ENCODE data around the gene ACBD5.

Gene ACBD5

GRCh38 chr10:27203806-27204205 is 36.8 kb downstream of the ACBD5 start:
- no peaks in the 10 kb centered on the region for H3K27me3 ChIP-seq (replicated peaks; ENCODE audit: control insufficient read depth, insufficient read depth, low read length)
- no peak overlapping the region for H3K4me3 ChIP-seq (replicated peaks; ENCODE audit: low read depth, low read length)
- TF ChIP-seq CTCF (IDR thresholded peaks at IDR 0.05; ENCODE audit: insufficient read depth, low read length, poor library complexity, severe bottlenecking): no peak
- DNase-seq (ENCODE audit: extremely low read depth, insufficient read length): no peak
- peaks cover 1% of the 10 kb centered on the region for H3K36me3 ChIP-seq (ENCODE audit: control insufficient read depth, insufficient read depth, low read length)

- no peaks in the 10 kb centered on the region for H3K27me3 ChIP-seq (replicated peaks; ENCODE audit: control insufficient read depth, insufficient read depth, low read length)
- no peak for DNase-seq (ENCODE audit: extremely low read depth, insufficient read length)
- peaks cover 3% of the 10 kb centered on the region for H3K36me3 ChIP-seq (ENCODE audit: control insufficient read depth, insufficient read depth, low read length)
- TF ChIP-seq CTCF (IDR thresholded peaks at IDR 0.05; ENCODE audit: insufficient read depth, low read length, poor library complexity, severe bottlenecking): no peak
- H3K4me3 ChIP-seq (replicated peaks; ENCODE audit: low read depth, low read length): no peak overlapping the region
Measured at GRCh38 chr10:27197980-27198620, 42.5 kb downstream of the ACBD5 start.

GRCh38 chr10:27192284-27192683 is 48.3 kb downstream of the ACBD5 start:
- DNase-seq (ENCODE audit: extremely low read depth, insufficient read length): no peak
- no peaks in the 10 kb centered on the region; the same call in 1 of the 2 replicates for H3K36me3 ChIP-seq (ENCODE audit: control insufficient read depth, insufficient read depth, low read length)
- no peaks in the 10 kb centered on the region for H3K27me3 ChIP-seq (replicated peaks; ENCODE audit: control insufficient read depth, insufficient read depth, low read length)
- H3K4me3 ChIP-seq (replicated peaks; ENCODE audit: low read depth, low read length): no peak overlapping the region
- TF ChIP-seq CTCF (IDR thresholded peaks at IDR 0.05; ENCODE audit: insufficient read depth, low read length, poor library complexity, severe bottlenecking): no peak

- TF ChIP-seq CTCF (IDR thresholded peaks at IDR 0.05; ENCODE audit: insufficient read depth, low read length, poor library complexity, severe bottlenecking): no peak
- DNase-seq (ENCODE audit: extremely low read depth, insufficient read length): no peak
- Histone ChIP-seq H3K4me3 (replicated peaks; ENCODE audit: low read depth, low read length) (no peak overlapping the region), H3K36me3 (ENCODE audit: control insufficient read depth, insufficient read depth, low read length) (no peaks in the 10 kb centered on the region; the same call in none of the 2 replicates), H3K27me3 (replicated peaks; ENCODE audit: control insufficient read depth, insufficient read depth, low read length) (no peaks in the 10 kb centered on the region)
Measured at GRCh38 chr10:27190508-27190907, 50.1 kb downstream of the ACBD5 start.

DNA sequence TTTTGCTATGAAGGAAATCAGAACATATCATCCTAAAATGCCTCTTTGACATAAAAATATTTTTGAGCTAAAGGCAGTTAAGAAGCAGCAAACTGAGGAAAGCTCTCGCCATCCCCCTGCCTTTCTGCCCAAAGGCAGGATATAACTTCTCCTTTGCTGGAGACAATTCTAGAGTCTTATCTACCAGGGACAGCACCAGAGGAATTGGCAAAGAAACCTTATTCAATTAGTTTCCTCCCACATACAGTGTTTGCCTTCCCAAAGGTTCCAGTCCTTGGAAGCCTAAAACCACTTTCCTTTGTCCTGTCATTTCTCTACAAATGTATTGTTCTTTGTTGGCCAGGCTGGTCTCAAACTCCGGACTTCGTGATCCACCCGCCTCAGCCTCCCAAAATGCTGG is 51.7 kb downstream of the ACBD5 start:
- H3K36me3 ChIP-seq (ENCODE audit: control insufficient read depth, insufficient read depth, low read length): peaks cover 2% of the 10 kb centered on the region
- H3K4me3 ChIP-seq (replicated peaks; ENCODE audit: low read depth, low read length): no peak overlapping the region
- no peak for DNase-seq (ENCODE audit: extremely low read depth, insufficient read length)
- H3K27me3 ChIP-seq (replicated peaks; ENCODE audit: control insufficient read depth, insufficient read depth, low read length): no peaks in the 10 kb centered on the region
- TF ChIP-seq CTCF (IDR thresholded peaks at IDR 0.05; ENCODE audit: insufficient read depth, low read length, poor library complexity, severe bottlenecking): no peak

DNA sequence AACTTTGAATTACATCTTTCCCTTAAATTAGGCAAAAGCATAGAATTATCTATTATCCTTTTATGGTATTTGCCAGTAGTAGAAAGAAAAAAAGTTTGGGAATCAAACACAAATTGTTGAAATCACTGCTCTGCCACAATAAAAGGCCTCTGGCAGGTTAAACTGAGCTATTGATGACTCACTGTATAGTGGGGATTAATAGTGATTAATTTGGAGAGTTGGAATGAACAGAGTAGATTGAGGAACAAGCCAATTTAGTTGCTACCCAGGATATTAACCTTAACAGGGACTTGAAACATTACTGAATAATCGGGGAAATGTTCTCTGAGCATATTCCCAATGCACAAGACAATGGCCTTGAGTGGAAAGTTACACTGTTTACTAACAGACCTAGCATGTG is 52.3 kb downstream of the ACBD5 start:
- no peak overlapping the region for H3K4me3 ChIP-seq (replicated peaks; ENCODE audit: low read depth, low read length)
- H3K27me3 ChIP-seq (replicated peaks; ENCODE audit: control insufficient read depth, insufficient read depth, low read length): no peaks in the 10 kb centered on the region
- DNase-seq (ENCODE audit: extremely low read depth, insufficient read length): no peak
- no peak for TF ChIP-seq CTCF (IDR thresholded peaks at IDR 0.05; ENCODE audit: insufficient read depth, low read length, poor library complexity, severe bottlenecking)
- H3K36me3 ChIP-seq (ENCODE audit: control insufficient read depth, insufficient read depth, low read length): peaks cover 2% of the 10 kb centered on the region

All from GM06990 (cell line).